Measurements from ENCODE around the gene ZMIZ1.
A peak's percentile ranks its signal among the peaks of the same experiment; 100 is the strongest.

Gene ZMIZ1

DNA sequence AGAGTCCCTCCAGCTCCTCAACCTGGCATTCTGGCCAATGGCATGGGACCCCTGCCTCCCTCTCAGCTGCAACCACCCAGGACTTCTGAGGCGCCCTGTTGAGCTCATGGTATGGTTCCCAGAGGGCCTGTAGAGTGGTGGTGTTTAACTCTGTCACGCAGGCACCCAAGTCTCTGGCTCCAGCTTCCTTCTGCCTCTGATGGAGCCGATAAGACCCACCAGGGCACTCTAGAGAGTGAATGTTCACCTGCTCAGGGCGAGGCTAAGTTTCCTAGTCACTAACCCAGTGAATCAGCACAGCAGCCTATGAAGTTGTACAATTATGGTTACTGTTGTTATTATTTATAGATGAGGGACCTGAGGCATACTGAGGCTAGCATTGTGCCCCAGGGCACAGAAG lies 120.4 kb downstream of the ZMIZ1 start:
- Histone ChIP-seq H3K9me3 (ENCODE audit: control insufficient read depth, insufficient read depth, low read depth, low read length) (no peaks in the 10 kb centered on the region), H3K4me3 (ENCODE audit: low read depth, low read length) (no peak overlapping the region), H3K4me1 (ENCODE audit: control insufficient read depth, insufficient read depth, low read length) (0 out of 2 replicates have a peak, but pooled peaks cover 3% of the 10 kb centered on the region), H3K27ac (ENCODE audit: extremely low read depth, low read depth, low read length) (no peak overlapping the region), H3K36me3 (ENCODE audit: control insufficient read depth in 2 of 2, insufficient read depth in 1 of 2, low read length in 2 of 2) (peaks cover 0 to 3% of the 10 kb centered on the region in 2 experiments; a peak in 1 of 3 replicates)
- POLR2A ChIA-PET, result no interaction called here
- CTCF ChIA-PET, result no interaction called here
- TF ChIP-seq ZNF624 (tag by site-specific recombination; IDR thresholded peaks at IDR 0.05), result no peak
- peak; percentile 43; the same call in 1 of the 2 replicates for TF ChIP-seq ZIC2 (tag by site-specific recombination; IDR thresholded peaks at IDR 0.05)
- no peak for TF ChIP-seq ZNF426 (tag by site-specific recombination; IDR thresholded peaks at IDR 0.05)
- TF ChIP-seq ZNF529 (tag by site-specific recombination; IDR thresholded peaks at IDR 0.05; ENCODE audit: insufficient replicate concordance), result no peak
- no peak for TF ChIP-seq ZNF623 (tag by site-specific recombination; IDR thresholded peaks at IDR 0.05)

DNA sequence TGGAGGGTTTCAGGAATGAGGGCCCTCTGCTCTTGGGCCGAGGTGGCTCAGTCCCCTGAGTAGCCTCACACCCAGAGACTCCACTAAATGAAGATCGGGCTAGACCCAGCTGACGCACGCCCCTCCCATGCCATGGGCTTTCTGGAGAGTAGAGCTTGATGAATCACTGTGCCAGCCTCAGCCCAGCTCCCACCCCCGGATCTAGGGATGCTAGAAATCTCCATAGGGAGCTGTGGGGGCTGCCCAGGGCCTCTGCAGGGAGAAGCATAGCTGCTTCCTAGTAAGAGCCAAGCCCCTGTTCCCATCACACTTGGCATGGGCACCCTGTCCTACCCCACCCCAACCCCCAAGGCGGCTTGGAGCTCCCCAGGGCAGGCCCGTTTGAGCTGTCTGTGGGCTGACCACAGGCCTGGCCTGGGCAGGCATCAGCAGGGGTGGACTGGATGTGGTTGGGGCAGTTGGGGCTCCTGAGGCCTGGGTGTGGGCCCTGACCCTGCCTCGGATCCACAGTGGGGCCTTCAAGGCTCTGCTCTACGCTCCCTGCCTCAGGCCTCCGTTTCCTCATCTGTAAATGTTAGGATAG lies 121.2 kb downstream of the ZMIZ1 start:
- POLR2A ChIA-PET, result no interaction called here
- Histone ChIP-seq H3K4me1 (ENCODE audit: control insufficient read depth, insufficient read depth, low read length) (0 out of 2 replicates have a peak, but pooled peaks cover 3% of the 10 kb centered on the region), H3K36me3 (ENCODE audit: control insufficient read depth in 2 of 2, insufficient read depth in 1 of 2, low read length in 2 of 2) (peaks cover 0 to 3% of the 10 kb centered on the region in 2 experiments; a peak in 1 of 3 replicates)

DNA sequence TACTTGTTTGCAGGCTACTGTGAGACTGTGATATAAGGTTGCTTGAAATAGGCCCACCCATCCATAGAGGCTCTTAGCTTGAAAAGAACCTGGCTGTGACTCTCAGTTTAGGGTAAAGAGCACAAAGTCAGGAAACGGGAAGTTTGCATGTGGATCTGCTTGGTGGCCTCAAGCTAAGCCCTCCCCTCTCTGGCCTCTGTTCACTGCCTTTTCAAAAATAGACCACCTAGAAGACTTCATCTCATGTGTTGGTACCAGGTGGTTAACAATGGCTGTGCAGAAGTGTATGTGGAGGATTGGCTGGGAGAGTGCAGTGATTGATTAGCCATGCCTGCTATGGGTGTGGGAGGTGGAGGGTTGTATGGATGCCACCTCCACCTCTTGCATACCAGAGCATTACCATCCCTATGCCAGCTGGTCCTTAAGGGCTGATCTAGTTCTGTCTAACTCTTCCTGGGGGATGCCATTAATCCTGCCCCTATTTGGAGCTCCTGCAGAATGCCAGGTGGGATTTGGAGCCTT lies 122.0 kb downstream of the ZMIZ1 start:
- Histone ChIP-seq H3K9me3 (ENCODE audit: control insufficient read depth, insufficient read depth, low read depth, low read length) (no peaks in the 10 kb centered on the region), H3K4me1 (ENCODE audit: control insufficient read depth, insufficient read depth, low read length) (no peaks in the 10 kb centered on the region), H3K27ac (ENCODE audit: extremely low read depth, low read depth, low read length) (no peak overlapping the region), H3K36me3 (ENCODE audit: control insufficient read depth in 2 of 2, insufficient read depth in 1 of 2, low read length in 2 of 2) (peaks cover 0 to 3% of the 10 kb centered on the region in 2 experiments; a peak in 1 of 3 replicates), H3K4me3 (ENCODE audit: low read depth, low read length) (no peak overlapping the region)
- POLR2A ChIA-PET, result no interaction called here
- CTCF ChIA-PET, result interaction anchor here (0.6 to 1.7 kb wide), 3 partner anchors 12 to 535 kb away, joined by 3 to 5 read pairs (median 4); no protein-coding TSS in a partner anchor
- TF ChIP-seq ZNF23 (tag by site-specific recombination; IDR thresholded peaks at IDR 0.05; ENCODE audit: borderline replicate concordance) (peak; percentile 45; the same call in 1 of the 2 replicates), ZNF792 (tag by site-specific recombination; IDR thresholded peaks at IDR 0.05) (no peak)

More for the DNA sequence above, 121.2 kb downstream of the ZMIZ1 start:
- Histone ChIP-seq H3K9me3 (ENCODE audit: control insufficient read depth, insufficient read depth, low read depth, low read length) (no peaks in the 10 kb centered on the region), H3K27ac (ENCODE audit: extremely low read depth, low read depth, low read length) (no peak overlapping the region), H3K4me3 (ENCODE audit: low read depth, low read length) (no peak overlapping the region)
- CTCF ChIA-PET, result interaction anchor here (0.6 to 1.7 kb wide), 3 partner anchors 13 to 534 kb away, joined by 3 to 5 read pairs (median 4); no protein-coding TSS in a partner anchor
- TF ChIP-seq ZFHX2 (tag by site-specific recombination; conservative IDR thresholded peaks at IDR 0.05) (peak; percentile 57), EGR2 (tag by site-specific recombination; IDR thresholded peaks at IDR 0.05; ENCODE audit: low read depth) (peak; percentile 31; the same call in 1 of the 2 replicates)
- TF ChIP-seq, protein P1, sequence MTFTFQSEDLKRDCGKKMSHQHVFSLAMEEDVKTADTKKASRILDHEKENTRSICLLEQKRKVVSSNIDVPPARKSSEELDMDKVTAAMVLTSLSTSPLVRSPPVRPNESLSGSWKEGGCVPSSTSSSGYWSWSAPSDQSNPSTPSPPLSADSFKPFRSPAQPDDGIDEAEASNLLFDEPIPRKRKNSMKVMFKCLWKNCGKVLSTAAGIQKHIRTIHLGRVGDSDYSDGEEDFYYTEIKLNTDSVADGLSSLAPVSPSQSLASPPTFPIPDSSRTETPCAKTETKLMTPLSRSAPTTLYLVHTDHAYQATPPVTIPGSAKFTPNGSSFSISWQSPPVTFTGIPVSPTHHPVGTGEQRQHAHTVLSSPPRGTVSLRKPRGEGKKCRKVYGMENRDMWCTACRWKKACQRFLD (tag by site-specific recombination; IDR thresholded peaks at IDR 0.05), result no peak
- TF ChIP-seq, protein P2, sequence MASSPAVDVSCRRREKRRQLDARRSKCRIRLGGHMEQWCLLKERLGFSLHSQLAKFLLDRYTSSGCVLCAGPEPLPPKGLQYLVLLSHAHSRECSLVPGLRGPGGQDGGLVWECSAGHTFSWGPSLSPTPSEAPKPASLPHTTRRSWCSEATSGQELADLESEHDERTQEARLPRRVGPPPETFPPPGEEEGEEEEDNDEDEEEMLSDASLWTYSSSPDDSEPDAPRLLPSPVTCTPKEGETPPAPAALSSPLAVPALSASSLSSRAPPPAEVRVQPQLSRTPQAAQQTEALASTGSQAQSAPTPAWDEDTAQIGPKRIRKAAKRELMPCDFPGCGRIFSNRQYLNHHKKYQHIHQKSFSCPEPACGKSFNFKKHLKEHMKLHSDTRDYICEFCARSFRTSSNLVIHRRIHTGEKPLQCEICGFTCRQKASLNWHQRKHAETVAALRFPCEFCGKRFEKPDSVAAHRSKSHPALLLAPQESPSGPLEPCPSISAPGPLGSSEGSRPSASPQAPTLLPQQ (tag by site-specific recombination; IDR thresholded peaks at IDR 0.05), result no peak

DNA sequence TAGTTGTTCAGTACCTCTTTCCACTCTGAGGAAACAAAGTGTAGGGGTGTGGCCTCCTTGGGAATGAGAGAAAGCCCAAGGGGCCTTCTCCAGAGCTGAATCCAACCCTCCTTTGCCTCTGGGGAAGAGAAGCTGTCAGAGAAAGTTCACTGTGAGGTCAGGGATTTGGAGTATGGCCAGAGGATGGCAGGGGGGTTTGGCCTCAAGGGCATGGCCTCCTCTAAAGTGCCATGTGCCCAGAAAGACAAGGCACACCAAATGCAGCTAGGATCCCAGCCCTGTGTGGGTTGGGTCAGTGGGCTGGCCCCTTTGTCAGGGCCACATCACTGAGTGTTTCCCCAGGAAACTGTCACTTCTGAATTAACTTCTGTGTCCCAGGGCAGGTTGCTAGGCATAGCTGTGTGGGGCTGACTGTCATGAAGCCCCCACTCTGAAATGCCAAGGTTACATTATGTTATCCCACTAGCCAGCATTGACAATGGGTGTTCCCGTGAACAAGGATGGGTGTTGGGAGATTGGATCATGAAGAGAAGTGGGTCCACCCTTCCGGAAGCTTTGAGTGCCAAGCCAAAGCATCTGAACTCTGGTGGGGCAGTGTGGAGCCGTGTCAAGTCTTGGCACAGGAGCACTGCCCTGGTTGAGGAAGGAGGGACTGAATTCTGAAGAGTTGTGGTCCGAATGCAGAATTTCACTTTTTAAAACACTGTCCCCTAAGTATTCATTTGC lies 123.3 kb downstream of the ZMIZ1 start:
- H3K4me3 ChIP-seq (ENCODE audit: low read depth, low read length), result no peak overlapping the region
- CTCF ChIA-PET, result interaction anchor here (0.7 to 1.7 kb wide), 4 partner anchors 11 to 1145 kb away, joined by 3 to 5 read pairs (median 5); no protein-coding TSS in a partner anchor
- TF ChIP-seq, protein P3, sequence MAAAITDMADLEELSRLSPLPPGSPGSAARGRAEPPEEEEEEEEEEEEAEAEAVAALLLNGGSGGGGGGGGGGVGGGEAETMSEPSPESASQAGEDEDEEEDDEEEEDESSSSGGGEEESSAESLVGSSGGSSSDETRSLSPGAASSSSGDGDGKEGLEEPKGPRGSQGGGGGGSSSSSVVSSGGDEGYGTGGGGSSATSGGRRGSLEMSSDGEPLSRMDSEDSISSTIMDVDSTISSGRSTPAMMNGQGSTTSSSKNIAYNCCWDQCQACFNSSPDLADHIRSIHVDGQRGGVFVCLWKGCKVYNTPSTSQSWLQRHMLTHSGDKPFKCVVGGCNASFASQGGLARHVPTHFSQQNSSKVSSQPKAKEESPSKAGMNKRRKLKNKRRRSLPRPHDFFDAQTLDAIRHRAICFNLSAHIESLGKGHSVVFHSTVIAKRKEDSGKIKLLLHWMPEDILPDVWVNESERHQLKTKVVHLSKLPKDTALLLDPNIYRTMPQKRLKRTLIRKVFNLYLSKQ (tag by site-specific recombination; IDR thresholded peaks at IDR 0.05; ENCODE audit: borderline replicate concordance), result no peak
- H3K36me3 ChIP-seq (ENCODE audit: control insufficient read depth in 2 of 2, insufficient read depth in 1 of 2, low read length in 2 of 2), result peaks cover 0 to 2% of the 10 kb centered on the region in 2 experiments; a peak in 1 of 3 replicates
- H3K27ac ChIP-seq (ENCODE audit: extremely low read depth, low read depth, low read length), result no peak overlapping the region
- POLR2A ChIA-PET, result interaction anchor here (1.1 kb wide), 1 partner anchor 219 kb away, joined by 3 read pairs; no protein-coding TSS in a partner anchor
- H3K4me1 ChIP-seq (ENCODE audit: control insufficient read depth, insufficient read depth, low read length), result no peaks in the 10 kb centered on the region
- H3K9me3 ChIP-seq (ENCODE audit: control insufficient read depth, insufficient read depth, low read depth, low read length), result no peaks in the 10 kb centered on the region

Measured in HEK293 (cell line).